Measurements from ENCODE around the gene ABCG1.

ABCG1 gene

GRCh38 chr21:42227909-42228708, 9.2 kb downstream of the ABCG1 start:
- peak overlapping the region; percentile 20; the same call in 1 of the 2 replicates for H3K9ac ChIP-seq (ENCODE audit: low read length)
- no peaks in the 10 kb centered on the region for H3K79me2 ChIP-seq (ENCODE audit: low read length)
- H3K27me3 ChIP-seq (replicated peaks; ENCODE audit: insufficient read depth, low read length), result 0 out of 2 replicates have a peak, but pooled peaks cover 13% of the 10 kb centered on the region
- 0 out of 2 replicates have a peak overlapping the region, but pooled peaks have one; percentile 15 for H3K4me3 ChIP-seq (ENCODE audit: low read length)
- H3F3A ChIP-seq (ENCODE audit: insufficient read depth, low read length), result peaks cover 26% of the 10 kb centered on the region
- peak overlapping the region; percentile 71 for H3K27ac ChIP-seq (ENCODE audit: low read length)
- H3K4me1 ChIP-seq (ENCODE audit: low read length), result peaks cover 33% of the 10 kb centered on the region
- H3K4me2 ChIP-seq (ENCODE audit: low read depth, low read length), result peak overlapping the region; percentile 71
- peak overlapping the region; percentile 52 for H2AFZ ChIP-seq (ENCODE audit: low read length)
- TF ChIP-seq EZH2 (optimal IDR thresholded peaks at IDR 0.05; ENCODE audit: low read depth, low read length), result no peak
- TF ChIP-seq EZH2phosphoT487 (IDR thresholded peaks at IDR 0.05; ENCODE audit: low read length), result no peak
- TF ChIP-seq, protein P1, sequence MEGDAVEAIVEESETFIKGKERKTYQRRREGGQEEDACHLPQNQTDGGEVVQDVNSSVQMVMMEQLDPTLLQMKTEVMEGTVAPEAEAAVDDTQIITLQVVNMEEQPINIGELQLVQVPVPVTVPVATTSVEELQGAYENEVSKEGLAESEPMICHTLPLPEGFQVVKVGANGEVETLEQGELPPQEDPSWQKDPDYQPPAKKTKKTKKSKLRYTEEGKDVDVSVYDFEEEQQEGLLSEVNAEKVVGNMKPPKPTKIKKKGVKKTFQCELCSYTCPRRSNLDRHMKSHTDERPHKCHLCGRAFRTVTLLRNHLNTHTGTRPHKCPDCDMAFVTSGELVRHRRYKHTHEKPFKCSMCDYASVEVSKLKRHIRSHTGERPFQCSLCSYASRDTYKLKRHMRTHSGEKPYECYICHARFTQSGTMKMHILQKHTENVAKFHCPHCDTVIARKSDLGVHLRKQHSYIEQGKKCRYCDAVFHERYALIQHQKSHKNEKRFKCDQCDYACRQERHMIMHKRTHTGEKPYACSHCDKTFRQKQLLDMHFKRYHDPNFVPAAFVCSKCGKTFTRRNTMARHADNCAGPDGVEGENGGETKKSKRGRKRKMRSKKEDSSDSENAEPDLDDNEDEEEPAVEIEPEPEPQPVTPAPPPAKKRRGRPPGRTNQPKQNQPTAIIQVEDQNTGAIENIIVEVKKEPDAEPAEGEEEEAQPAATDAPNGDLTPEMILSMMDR (IDR thresholded peaks at IDR 0.05; ENCODE audit: low read length), result no peak
- no peaks in the 10 kb centered on the region for H3K9me3 ChIP-seq (replicated peaks; ENCODE audit: insufficient read depth, low read length)
- H3K9me2 ChIP-seq (replicated peaks; ENCODE audit: insufficient read depth, low read length), result no peaks in the 10 kb centered on the region
- no peaks in the 10 kb centered on the region for H4K20me1 ChIP-seq (ENCODE audit: insufficient read depth, low read length)
- H3K36me3 ChIP-seq (replicated peaks; ENCODE audit: insufficient read depth, low read length), result no peaks in the 10 kb centered on the region
- peak; percentile 96 for DNase-seq

GRCh38 chr21:42228709-42229220, 9.8 kb downstream of the ABCG1 start:
- Histone ChIP-seq H3K9me3 (replicated peaks; ENCODE audit: insufficient read depth, low read length) (no peaks in the 10 kb centered on the region), H3K9ac (ENCODE audit: low read length) (peak overlapping the region; percentile 20; the same call in 1 of the 2 replicates), H3K4me1 (ENCODE audit: low read length) (peaks cover 40% of the 10 kb centered on the region), H3K79me2 (ENCODE audit: low read length) (no peaks in the 10 kb centered on the region), H3K4me3 (ENCODE audit: low read length) (0 out of 2 replicates have a peak overlapping the region, but pooled peaks have one; percentile 15), H3K36me3 (replicated peaks; ENCODE audit: insufficient read depth, low read length) (no peaks in the 10 kb centered on the region), H3K27ac (ENCODE audit: low read length) (peak overlapping the region; percentile 71), H3K27me3 (replicated peaks; ENCODE audit: insufficient read depth, low read length) (0 out of 2 replicates have a peak, but pooled peaks cover 7% of the 10 kb centered on the region), H3K4me2 (ENCODE audit: low read depth, low read length) (peak overlapping the region; percentile 71), H2AFZ (ENCODE audit: low read length) (peak overlapping the region; percentile 52), H3K9me2 (replicated peaks; ENCODE audit: insufficient read depth, low read length) (no peaks in the 10 kb centered on the region), H4K20me1 (ENCODE audit: insufficient read depth, low read length) (no peaks in the 10 kb centered on the region), H3F3A (ENCODE audit: insufficient read depth, low read length) (peaks cover 33% of the 10 kb centered on the region)
- TF ChIP-seq, protein P1 (IDR thresholded peaks at IDR 0.05; ENCODE audit: low read length), result no peak
- TF ChIP-seq EZH2phosphoT487 (IDR thresholded peaks at IDR 0.05; ENCODE audit: low read length), result no peak
- TF ChIP-seq EZH2 (optimal IDR thresholded peaks at IDR 0.05; ENCODE audit: low read depth, low read length), result no peak
- DNase-seq, result no peak

- no peak overlapping the region for H3K27ac ChIP-seq (ENCODE audit: low read length)
- peaks cover 47% of the 10 kb centered on the region for H3K4me1 ChIP-seq (ENCODE audit: low read length)
- H3K4me2 ChIP-seq (ENCODE audit: low read depth, low read length), result no peak overlapping the region
- TF ChIP-seq, protein P1 (IDR thresholded peaks at IDR 0.05; ENCODE audit: low read length), result no peak
- no peak for TF ChIP-seq EZH2 (optimal IDR thresholded peaks at IDR 0.05; ENCODE audit: low read depth, low read length)
- TF ChIP-seq EZH2phosphoT487 (IDR thresholded peaks at IDR 0.05; ENCODE audit: low read length), result no peak
- H3K36me3 ChIP-seq (replicated peaks; ENCODE audit: insufficient read depth, low read length), result no peaks in the 10 kb centered on the region
- peaks cover 40% of the 10 kb centered on the region for H3F3A ChIP-seq (ENCODE audit: insufficient read depth, low read length)
- no peak overlapping the region for H3K4me3 ChIP-seq (ENCODE audit: low read length)
- H3K9ac ChIP-seq (ENCODE audit: low read length), result no peak overlapping the region
- no peaks in the 10 kb centered on the region for H3K9me2 ChIP-seq (replicated peaks; ENCODE audit: insufficient read depth, low read length)
- H3K79me2 ChIP-seq (ENCODE audit: low read length), result no peaks in the 10 kb centered on the region
- H3K9me3 ChIP-seq (replicated peaks; ENCODE audit: insufficient read depth, low read length), result no peaks in the 10 kb centered on the region
- H2AFZ ChIP-seq (ENCODE audit: low read length), result no peak overlapping the region
- H4K20me1 ChIP-seq (ENCODE audit: insufficient read depth, low read length), result no peaks in the 10 kb centered on the region
- DNase-seq, result no peak
- H3K27me3 ChIP-seq (replicated peaks; ENCODE audit: insufficient read depth, low read length), result 0 out of 2 replicates have a peak, but pooled peaks cover 7% of the 10 kb centered on the region
Measured at GRCh38 chr21:42229676-42230075, 10.7 kb downstream of the ABCG1 start.
